Stimulated activated CD8-positive, alpha-beta memory T cell treated with anti-CD3 and anti-CD28 coated beads, Interleukin-12 subunit alpha, Interleukin-12 subunit beta, amount 100 ng/mL, for 24 hours (primary cell): ENCODE data around the gene NDUFS3.
"Not testable (repeated sequence)": the region's sequence is repeated elsewhere in the genome, so short reads cannot be mapped to it uniquely, and the experiment has no call there.

Source experiments
- DNase-seq: peaks from one replicate; pipeline ENCODE4 v3.0.0-alpha.2; 2020; ENCODE audit errors: extremely low read depth

The NDUFS3 gene

DNA sequence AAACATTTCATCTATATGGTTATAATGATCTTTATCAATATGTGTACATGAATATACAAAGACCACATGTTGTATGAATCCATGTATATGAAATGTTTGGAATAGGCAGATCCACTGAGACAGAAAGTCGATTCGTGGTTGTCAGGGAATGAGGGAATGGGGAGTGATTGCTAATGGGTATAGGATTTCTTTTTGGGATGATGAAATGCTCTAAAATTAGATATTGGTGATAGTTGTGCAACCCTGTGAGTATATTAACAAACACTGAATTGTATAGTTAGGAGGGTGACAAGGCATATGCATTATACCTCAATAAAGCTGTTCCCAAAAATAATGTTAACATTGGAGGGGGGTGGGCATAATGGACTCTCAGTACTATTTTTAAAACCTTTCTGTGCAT is 18.4 kb upstream of the NDUFS3 start:
- no peak for DNase-seq

DNA sequence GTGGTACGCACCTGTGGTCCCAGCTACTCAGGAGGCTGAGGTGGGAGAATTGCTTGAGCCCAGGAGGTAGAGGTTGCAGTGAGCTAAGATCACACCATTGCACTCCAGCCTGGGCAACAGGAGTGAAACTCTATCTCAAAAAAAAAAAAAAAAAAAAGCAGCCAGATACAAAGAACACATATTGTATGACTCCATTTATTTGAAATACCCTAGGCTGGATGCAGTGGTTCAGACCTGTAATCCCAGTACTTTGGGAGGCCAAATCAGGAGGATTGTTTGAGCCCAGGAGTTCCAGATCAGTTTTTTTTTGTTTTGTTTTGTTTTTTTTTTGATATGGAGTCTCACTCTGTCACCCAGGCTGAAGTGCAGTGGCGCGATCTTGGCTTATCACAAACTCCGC is 16.5 kb upstream of the NDUFS3 start:
- DNase-seq = not testable (repeated sequence)

GRCh38 chr11:47564366-47564765 is 14.5 kb upstream of the NDUFS3 start:
- DNase-seq = not testable (repeated sequence)

DNA sequence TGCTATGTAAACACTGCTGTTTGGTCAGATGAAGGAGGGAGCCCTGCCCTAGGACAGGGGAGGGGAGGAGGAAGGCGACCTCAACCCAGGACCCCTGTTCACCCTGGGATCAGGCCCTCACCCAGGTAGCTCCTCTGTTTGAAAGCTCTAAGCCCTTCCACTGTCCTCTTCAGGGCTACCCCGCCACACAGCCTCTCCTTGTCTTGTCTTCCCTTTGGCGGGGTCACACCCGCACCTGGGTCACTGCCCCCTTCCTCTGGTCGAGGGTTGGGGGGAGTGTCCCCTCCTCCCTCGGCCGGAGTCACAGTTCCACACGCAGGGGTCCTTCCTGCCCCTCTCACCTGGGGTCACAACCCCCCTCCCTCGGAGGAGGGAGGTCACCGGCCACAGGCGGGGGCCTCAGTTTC is 13.9 kb upstream of the NDUFS3 start:
- DNase-seq = no peak

DNA sequence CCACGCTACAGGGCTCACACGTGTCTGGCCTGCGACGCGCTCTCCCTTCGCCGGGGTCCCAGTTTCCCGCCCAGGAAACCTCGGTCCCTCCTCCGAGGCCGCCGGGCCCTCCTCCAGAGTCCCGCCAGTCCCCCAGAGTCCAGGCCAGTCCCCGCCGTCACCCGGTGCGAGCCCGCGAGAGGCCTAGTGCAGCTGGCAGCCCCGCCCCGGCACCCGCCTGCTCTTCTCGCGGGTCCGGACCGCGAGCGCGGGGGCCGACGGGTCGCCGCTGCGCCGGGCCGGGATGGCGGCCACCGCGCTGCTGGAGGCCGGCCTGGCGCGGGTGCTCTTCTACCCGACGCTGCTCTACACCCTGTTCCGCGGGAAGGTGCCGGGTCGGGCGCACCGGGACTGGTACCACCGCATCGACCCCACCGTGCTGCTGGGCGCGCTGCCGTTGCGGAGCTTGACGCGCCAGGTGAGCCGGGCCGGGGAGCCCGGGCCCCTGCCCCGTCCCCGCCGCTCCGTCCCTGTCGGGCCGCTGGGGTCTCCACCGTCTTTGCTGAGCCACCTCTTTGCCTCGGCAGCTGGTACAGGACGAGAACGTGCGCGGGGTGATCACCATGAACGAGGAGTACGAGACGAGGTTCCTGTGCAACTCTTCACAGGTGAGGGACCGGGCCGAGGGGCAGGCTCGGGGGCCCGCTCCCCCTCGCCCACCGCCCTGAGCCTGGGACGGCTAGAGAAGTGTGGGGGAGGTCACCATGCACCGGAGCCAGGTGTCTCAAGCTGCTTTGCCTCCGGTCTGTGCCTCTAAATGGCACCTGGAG is 13.3 kb upstream of the NDUFS3 start, which contains the start of gene PTPMT1:
TSS of gene PTPMT1 (plus strand) at position 260 of the 809 bp plus-strand sequence. CDS start at position 284, 24 bp downstream.
- DNase-seq = peak; percentile 45

- no peak for DNase-seq
Measured at GRCh38 chr11:47566149-47566698, 12.7 kb upstream of the NDUFS3 start.

DNA sequence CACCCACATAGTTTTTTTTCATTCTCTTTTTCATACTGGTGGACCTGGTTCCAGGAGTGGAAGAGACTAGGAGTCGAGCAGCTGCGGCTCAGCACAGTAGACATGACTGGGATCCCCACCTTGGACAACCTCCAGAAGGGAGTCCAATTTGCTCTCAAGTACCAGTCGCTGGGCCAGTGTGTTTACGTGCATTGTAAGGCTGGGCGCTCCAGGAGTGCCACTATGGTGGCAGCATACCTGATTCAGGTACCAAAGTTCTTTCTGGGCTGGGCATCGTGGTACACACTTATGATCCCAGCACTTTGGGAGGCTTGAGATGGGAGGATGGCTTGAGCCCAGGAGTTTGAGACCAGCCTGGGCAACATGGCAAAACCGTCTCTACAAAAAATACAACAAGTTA is 9.2 kb upstream of the NDUFS3 start:
- DNase-seq = no peak

DNA sequence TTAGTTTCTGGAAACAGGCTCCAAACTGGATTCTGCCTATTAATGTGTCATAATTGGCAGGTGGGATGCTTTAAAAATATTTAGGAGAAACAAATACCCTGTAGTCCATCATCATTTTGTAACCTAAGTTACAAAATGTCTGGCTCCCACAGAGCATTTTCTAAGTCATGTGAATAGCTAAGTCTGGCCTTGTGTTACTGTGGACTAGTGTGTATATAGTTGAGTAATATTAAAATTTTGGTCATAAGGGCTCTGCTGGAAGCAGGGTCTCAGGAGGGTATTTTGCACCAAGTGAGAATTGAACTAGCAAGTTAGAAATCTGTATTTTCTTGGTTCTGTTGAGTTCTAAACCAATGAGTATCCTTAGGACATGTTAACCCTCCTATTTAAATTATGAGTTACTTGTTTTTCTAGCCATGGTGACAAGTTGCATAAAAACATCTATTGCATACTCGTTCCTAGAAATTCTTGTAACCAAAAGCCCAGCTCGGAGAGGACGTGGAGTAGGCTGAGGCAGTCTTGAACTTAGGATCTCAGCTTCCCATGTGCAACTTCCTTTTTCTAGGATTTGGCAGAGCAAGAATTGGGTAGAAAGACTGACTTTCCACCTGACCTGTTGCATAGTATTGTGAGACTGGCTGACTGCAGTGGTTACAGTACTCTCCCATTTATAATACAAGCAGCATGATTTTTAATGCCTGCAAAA is 8.1 kb upstream of the NDUFS3 start:
- DNase-seq = no peak

DNA sequence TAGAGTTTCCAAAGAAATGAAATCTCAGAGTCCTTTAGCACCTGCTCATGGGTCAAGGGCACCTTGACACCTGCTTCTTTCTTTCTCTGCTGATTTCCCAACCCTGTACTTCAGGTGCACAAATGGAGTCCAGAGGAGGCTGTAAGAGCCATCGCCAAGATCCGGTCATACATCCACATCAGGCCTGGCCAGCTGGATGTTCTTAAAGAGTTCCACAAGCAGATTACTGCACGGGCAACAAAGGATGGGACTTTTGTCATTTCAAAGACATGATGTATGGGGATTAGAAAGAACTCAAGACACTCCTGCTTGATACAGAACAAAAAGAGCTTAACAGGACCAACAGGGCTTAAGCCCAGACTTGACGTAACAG is 7.5 kb upstream of the NDUFS3 start:
- DNase-seq = no peak

DNA sequence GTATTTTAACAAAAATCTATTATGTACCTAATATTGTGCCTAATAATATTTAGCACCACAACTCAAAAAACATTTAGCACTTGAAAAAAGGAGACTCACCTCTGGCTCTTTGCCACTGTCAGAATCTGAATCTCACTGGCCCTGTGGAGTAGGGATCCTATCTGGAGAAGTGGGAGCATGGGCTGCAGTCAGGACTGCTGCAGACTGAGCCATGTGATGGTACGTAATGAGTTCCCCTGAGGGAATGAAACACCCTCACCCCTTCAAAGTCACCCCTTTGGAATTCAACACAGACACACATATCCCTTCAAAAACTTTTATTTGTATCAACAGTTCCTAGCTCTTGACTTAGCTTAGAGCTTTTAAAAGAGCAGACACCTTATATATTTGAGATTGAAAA is 7.0 kb upstream of the NDUFS3 start:
- DNase-seq = no peak

- DNase-seq = no peak
Measured at GRCh38 chr11:47572715-47573255, 6.1 kb upstream of the NDUFS3 start.

DNA sequence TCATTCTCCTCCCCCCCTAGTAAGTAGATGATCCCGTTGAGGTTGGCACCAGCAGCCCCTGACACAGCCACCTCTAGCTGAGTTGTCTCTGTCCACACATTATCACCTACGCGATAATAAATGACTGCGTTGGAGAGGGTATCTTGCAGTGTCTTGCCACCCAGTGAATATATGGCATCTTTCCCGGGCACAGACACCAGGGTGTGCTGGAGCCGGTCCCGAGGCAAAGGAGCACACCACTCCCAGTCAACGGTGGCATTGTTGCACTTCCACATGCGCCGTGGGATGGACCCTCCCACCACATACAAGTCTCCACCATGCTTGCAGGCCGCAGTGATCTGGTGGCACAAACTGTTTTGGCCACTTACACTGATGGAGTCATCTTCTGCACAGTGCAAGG is 5.6 kb upstream of the NDUFS3 start:
- no peak for DNase-seq

- no peak for DNase-seq
Measured at GRCh38 chr11:47577460-47578041, 1.3 kb upstream of the NDUFS3 start.

DNA sequence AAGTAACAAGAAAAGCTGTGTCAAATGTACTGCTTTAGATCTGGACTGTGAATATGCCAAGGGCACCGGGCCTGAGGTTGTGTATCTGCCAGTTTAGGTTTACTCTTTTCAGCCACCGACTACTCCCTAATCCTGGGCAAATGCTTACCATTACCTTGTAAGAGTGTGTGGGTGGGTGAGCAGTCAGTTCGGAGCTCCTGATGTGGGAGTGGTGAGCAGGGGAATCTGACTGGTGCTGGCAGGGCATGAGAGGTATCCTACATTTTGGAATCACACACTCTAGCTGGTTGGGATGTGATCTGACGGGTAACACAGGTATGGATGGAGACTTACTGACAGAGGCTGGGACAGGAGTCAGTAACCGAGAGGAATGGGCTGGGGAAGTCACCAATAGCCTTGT is 5.0 kb downstream of the NDUFS3 start:
- no peak for DNase-seq

DNA sequence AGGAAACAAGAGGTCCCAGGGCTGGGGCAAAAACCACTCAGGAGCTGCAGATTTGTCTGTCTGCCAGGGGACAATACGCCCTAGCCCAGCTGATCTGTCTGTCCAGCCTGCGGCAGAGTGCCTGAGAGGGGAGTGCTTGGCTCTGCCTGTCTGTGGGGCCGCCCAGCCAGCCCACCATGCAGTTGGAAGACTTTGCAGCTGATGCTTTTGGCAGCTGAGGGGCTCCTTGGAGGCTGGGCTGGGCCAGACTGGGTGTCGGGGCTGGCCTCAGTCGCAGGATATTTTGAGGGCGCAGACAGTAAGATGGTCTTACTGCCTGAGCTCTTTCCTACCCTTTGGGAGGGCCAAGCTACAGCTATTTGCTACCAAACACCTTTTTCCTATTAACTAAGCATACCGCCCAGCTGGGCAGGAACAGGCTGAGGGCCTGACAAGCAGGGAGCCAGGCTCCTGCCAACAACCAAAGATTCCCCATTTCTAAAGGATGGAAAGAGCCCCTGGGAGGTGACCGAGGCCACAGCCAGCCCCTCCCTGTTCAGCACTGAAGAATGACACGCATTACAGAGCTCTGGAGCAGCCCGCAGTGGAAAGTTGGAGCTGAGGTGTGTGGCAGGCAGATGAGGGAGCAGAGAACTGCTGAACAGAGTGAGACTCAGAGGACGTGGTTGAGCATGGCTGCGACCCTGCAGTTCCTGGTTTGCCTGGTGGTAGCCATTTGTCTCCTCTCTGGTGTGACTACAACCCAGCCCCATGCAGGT is 7.4 kb downstream of the NDUFS3 start, which contains the start of gene FAM180B:
TSS of gene FAM180B (plus strand) at position 581 of the 758 bp plus-strand sequence. CDS start at position 672, 91 bp downstream.
- no peak for DNase-seq

DNA sequence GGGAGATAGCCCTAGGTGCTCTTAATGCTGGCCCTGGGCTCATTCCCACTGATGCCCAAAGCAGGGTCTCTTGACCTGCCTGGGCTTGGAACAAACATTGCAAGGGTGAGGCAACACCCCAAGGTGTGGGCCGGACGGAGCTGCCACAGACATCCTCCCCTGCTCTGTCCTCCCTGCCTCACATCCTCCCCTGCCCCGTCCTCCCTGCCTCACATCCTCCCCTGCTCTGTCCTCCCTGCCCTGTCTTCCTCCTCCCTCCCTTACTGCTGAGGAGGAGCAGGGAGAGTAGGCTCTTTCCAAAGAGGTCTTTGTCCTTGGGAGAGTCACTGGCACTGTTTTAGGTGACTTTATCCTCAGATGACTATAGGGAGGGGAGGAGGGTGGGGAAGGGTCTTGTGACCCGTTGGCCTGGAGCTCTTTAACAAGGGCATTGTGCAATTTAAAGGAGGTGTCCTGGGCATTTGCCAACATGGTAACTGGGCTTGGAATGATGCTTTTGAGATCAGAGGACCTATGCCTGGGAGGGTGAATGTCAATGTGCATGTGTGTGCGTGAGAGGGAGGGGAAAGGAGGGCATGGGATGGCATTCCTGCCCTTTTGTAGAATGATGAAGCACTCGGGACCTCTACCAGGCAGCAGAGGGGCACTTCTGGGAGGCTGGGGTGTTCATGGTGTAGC is 8.3 kb downstream of the NDUFS3 start:
- DNase-seq = no peak

DNA sequence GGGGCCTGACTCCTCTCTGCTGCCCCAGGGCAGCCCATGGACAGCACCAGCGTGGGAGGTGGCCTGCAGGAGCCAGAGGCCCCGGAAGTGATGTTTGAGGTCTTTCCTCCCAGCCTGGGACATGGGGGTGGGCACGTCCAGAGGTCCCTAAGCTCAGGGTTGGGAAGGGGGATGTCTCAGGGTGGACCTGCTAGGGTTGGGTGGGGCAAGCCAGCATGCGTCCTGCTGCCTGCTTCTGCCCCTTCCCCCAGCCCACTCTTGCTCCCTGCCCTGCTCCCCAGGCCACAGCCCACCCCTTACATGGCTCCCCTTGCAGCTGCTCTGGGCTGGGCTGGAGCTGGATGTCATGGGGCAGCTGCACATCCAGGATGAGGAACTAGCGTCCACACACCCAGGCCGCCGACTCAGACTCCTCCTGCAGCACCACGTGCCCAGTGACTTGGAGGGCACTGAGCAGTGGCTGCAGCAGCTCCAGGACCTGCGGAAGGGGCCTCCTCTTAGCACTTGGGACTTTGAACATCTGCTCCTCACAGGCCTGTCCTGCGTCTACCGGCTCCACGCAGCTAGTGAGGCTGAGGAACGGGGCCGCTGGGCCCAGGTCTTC is 9.0 kb downstream of the NDUFS3 start:
- no peak for DNase-seq

DNA sequence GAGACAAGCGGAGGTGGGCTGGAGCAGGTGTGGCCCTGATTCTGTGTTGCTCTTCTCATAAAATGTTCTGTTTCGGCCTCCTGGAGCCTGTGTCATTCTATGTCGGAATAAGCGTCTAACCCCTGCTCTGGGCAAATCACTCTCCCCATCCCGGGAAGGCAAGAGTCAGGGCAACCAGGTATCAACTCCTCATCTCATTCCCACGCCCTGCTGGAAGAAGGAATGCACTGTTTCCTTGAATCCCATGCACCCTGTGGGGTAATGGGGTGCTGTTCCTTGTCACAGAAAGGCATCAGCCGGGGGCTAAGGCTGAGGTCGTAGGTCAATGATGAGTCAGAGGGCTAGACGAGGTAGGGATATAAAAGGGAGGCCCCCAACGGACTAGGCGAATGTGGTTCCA is 10.2 kb downstream of the NDUFS3 start:
- no peak for DNase-seq

- no peak for DNase-seq
Measured at GRCh38 chr11:47589584-47589976, 10.7 kb downstream of the NDUFS3 start.
